Left lobe of liver (tissue), 2 donors: Measurements from ENCODE around the gene UBA1. TPM values are rescaled to one million over a fixed set of nuclear protein-coding genes. Genes with fewer than 3 reads are reported as not detected.
A peak's percentile ranks its signal among the peaks of the same experiment; 100 is the strongest.

Experiments used
- ATAC-seq: fragments of 200-7000 bp; cut with Tn5 transposase; one replicate; pipeline ENCODE4 v1.9.1; 2020; ENCODE audit warnings: mild to moderate bottlenecking, moderate library complexity
- DNase-seq: peaks from one replicate; pipeline ENCODE4 v3.0.0-alpha.2; 2020; ENCODE audit warnings: low spot score
- total RNA-seq: library from RNA; stranded (reverse); gene quantifications from one replicate; pipeline ENCODE4 v1.2.1, GENCODE V29; 2021
- donor health status: DM: no; HTN: no; CAD: no; lungs with moderate emphysema.
- donor health status: DM: no; HTN: yes; CAD: no.

UBA1 gene
- total RNA-seq, 1 donor from 2014 or later: 87.2 TPM

DNA sequence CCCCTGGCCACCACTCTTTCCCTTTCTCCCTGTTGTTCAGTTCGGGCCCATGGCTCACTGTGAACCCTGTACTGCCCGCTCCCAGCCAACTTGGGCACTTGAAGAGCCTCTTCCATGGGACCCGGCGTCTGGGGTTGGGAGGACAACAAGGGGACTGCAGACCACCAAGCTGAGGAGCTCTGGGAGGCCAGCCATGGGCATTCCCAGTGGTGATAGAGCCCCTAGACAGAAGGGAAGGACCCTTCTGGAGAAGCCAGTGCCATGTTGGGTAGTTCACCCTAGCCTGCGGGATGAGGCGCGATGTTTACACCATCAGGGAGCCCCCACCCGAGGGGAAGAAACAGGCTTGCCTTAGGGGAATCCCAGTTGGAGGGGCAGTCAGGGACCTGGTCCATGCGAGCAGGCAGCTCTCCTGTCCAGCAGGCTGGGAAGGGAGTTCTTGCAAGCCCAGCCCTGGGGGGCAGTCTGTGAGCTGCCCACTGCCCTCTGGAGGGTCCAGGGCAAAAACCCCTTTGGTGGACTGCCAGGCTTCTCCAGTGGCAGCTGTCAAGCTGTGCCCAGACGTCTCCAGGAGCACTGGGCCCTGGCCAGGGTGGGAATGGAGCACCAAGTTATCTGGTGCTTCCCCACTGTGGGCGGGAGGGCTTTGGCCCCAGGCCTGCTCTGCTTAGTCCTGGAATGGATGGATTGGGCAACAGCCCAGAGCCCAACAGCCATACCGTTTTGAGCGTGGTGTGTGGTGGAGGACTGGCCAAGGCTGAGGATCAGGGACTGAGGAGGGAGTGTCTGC is 23.7 kb upstream of the UBA1 start:
- DNase-seq (no peak), ATAC-seq (peak; percentile 37)

DNA sequence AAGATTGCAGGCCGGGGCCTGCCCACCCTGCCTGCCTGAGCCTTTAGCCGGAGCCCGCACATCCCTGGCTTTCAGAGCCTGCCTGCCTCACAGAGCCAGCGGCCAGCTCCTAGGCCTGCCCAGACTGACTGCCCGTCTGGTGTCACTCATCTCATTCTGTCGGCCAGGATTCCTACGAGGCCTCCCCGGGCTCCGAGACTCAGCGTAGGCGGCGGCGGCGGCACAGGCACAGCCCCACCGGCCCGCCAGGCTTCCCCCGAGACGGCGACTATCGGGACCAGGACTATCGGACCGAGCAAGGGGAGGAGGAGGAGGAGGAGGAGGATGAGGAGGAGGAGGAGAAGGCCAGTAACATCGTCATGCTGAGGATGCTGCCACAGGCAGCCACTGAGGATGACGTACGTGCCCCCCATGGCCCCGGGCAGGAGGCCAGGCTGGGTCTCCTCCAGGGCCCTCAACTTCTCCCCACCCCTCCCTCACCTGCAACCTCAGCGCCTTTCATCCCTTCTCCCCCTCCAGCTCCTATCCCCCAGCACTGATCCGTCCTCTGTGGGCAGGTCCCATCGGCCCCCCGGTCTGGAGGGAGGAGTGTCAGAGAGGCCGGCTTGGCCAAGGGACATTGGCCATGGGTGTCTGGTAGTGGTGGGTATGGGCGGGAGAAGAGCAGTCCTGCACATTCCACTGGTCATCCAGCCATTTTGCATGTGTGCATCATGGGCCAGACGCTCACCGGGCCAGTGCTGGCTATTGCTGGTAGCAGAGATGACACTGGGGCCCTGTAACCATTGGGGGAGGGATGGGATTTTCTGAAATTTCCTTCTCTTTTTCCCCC is 22.6 kb upstream of the UBA1 start:
- DNase-seq (no peak), ATAC-seq (no peak)

DNA sequence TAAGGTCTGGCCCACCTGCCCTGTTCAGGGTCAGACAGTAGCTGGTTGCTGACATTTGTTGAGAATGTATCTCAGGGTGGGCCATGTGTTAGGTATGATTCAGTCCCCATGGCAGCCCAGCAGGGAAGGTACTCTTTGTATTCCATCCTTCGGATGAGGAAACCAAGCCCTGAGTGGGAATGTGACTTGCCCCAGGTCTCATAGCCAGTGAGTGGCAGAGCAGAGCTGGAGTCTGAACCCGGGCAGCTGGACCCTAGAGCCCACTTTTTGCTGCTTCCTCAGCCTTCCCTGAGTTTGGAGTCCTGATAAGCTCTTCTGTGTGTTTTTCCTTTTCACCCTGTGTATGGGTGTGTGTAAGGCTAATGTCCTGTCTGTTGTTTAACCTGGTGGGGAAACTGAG is 21.6 kb upstream of the UBA1 start:
- ATAC-seq (no peak), DNase-seq (no peak)

DNA sequence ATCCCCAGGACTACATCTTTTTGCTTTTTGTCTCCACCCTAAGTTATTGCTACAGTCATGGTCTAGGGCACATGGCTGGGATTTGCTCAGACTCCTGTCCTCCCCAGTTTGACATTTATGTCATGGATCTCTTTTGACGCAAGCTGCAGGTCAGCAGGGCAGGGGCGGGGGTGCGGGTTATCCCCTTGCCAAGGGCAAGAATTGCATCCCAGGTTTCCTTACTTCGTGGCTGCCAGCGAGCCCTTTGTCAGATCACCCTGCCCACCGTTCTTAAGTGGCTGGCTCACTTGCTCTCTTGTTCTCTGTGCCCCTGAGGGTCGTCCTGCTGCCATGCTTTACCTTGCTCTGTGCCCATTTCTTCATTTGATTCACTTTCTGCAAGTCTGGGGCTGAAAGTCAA is 21.1 kb upstream of the UBA1 start:
- no peak for ATAC-seq
- DNase-seq: no peak

DNA sequence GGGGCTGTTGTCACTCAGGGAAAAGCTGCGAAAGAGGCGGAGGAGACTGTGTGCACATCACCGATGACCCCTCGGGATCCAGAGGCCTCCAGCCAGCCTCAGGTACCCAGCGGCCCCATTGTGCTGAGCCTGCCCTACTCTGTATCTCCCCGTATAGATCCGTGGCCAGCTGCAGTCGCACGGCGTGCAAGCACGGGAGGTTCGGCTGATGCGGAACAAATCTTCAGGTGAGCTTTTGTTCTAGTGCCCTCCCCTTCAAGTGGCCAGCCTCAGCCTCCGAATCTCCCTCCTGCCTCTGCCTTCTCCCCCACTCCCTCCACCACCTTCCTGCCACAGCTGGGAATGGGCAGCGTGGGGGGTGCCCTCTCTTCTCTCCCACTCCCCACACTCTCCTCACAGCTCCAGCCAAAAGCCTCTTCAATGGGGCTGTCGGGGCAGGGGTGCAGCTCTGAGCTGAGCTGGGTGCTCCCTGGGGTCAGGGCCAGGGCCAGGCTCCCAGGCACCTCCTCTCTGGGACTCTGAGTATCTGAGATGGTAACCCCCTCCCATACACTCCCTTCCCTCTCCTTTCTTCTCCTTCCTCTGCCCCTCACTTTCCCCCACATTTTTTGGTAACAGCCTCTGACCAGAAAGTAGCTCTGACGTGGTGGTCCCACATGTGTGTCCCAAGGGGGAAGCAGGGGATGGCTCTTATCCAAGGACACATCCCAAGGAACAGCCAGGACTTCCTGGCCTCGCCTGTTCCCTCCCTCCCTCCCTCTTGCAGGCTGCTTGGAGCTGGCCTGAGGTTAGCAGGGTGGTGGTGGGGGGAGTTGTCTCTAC is 20.4 kb upstream of the UBA1 start:
- DNase-seq (no peak), ATAC-seq (no peak)

DNA sequence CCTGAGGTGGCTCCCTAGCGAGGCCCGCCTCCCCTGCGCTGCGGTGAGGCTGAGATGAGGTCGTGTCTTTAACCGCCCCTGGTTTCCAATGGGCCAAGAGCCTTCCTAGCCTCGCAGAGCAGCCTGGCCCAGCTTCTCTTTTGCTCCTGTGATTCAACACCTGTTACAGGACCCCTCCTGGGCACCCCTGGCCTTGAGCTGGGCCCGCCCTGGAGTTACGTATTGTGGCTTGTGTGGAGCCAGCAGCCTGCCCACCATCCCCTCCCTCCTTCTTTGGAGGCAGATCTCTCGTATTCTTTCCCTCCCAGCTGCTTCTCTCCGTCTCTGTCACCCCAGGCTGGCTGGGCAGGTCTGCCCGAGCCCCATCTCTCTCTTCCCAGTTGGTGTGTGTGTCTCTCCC is 19.3 kb upstream of the UBA1 start:
- DNase-seq (no peak), ATAC-seq (no peak)

DNA sequence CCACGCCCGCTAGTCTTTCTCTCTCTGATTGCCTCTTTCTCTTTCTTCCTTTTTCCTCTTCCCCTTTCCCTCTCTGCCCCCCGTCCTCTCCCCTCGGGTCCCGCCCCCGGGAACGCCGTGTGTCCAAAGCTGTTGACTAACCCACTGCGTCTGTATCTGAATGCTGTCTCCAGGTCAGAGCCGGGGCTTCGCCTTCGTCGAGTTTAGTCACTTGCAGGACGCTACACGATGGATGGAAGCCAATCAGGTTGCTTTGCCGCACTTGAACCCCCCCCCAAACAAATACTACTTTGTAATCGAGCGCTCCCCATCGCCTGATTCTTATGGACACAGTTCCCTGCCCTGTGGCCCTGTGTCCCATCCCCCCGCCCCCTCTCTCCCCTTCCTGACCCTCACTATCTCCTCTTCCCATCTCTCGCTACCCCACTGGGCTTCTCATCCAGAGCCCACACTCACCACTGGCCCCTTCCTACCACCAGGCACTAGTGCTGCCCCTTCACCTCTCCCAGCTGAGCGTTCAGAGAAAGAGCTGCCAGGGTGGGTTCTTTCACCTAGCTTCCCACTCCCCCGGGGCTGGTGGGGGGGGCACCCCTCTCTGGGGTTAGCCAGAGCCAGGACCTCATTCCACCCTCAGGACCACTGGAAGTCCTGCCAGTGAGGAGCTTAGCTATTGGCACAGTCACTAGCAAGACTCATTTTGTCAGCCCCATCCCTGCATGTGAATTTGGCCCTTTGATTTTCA is 18.6 kb upstream of the UBA1 start:
- ATAC-seq (no peak), DNase-seq (no peak)

DNA sequence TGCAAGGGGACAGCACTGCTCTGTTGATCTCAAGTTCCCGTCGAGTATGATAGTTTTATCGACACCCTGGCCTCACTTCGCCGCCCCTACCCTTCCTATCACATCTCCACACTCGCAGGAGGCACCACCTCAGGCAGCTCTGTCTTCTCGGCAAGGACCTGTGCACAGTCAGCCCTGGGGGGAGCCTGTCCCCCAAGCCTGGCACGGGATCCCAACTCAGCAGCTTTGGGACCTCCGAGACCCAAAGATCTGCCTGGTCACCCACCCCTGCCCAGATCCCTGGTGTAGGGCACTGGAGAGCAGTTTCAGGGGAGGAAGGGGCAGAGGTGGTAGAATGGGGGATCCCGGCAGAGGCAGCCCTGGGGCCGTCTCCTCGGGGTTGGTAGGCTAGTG is 18.0 kb upstream of the UBA1 start:
- ATAC-seq (no peak), DNase-seq (no peak)

DNA sequence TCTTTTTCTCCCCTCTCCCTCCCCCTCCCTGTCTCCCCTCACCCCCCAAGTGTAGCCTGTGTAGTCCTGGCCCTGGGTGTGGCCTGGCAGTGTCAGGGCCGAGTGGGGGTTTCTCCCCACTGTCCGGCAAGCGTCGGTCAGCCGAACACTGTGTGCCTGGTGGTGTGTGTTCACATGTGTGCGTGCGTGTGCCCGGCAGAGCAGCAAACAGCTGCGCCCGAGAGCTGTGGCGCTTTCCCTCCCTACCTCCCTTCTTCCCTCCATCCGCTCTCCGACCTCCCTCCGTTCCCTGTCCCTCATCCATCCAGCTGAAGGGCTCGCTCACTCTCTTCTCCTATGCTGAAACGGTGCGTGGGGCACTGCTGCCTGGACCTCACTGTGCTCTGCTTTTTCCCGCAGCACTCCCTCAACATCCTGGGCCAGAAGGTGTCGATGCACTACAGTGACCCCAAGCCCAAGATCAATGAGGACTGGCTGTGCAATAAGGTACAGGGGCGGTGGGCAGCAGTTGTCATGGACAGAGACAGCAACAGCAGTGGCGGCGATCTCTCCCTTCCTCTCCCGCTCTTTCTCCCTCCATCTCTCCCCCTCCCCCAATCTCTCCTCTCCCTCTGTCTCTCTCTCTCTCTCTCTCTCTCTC is 17.4 kb upstream of the UBA1 start:
- ATAC-seq (no peak), DNase-seq (no peak)

DNA sequence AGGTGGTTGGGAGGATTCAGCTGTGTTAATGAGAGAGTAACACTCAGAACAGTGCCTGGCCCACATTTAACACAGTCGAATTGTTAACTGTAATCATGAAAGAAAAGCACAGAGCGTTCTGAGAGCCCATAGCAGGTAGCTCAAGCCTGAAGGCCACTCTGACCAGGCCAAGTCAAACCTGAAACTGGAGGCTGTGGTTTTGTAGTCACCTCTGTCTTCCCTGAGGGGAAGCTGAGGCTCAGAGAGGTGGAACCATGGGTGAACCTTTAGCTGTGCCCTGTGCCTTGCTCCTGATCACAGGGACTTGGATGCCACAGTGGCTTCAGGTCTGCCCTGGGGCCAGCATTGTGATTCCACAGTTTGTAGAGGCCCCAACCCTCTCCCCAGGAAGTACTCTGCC is 16.6 kb upstream of the UBA1 start:
- ATAC-seq: no peak
- no peak for DNase-seq

DNA sequence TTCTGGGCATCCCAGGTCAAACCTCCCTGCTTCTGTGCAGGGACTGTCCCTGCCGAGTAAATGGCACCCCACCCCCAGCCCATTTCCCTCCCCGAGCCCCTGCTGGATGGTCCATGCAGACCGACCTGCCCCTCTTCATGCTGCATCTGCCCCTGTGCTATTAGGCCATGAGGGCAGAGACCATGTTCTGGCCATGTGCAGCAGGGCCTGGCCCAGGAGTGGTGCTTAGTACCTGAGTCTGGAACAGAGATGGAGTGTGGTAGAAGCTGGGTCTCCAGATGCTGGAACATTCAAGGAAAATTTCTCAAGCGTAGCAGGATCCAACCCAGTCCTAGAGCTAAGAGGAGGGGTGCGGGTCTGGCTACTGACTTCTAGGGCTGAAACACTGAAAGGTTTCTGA is 15.3 kb upstream of the UBA1 start:
- no peak for DNase-seq
- no peak for ATAC-seq

DNA sequence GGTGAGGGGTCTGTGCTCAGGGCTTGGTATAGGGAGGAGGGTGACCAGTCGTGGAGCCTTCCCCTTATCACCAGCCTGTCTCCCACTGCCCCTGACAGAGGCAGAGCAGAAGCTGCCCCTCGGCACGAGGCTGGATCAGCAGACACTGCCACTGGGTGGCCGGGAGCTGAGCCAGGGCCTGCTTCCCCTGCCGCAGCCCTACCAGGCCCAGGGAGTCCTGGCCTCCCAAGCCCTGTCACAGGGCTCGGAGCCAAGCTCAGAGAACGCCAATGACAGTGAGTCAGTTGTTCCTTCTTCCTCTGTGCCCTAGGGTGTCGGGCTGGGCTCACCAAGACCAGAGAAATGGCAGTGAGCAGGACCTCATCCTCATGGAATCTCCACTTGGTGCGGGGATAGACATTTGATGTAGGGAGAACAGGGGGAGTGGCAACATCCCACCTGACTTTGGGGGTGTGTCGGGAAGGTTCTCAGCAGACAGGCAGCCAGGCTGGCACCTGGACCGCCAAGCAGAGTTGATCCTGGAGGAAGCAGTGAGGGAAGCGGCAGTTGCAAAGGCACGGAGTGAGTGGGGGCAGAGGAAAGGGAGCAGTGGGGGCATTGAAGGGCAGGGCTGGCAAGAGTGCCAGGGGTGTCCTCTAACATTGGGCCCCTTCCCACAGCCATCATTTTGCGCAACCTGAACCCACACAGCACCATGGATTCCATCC is 14.3 kb upstream of the UBA1 start:
- no peak for DNase-seq
- ATAC-seq: peak; percentile 24

DNA sequence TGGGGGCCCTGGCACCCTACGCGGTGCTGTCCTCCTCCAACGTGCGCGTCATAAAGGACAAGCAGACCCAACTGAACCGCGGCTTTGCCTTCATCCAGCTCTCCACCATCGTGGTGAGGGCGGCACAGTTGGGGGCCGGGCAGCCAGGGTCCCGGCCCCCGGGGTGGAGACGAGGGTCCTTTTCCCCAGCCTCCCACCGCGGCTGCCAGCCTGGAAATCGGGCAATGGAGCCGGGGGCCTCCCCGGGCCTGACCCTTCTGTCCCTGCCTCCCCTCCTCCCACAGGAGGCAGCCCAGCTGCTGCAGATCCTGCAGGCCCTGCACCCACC is 13.7 kb upstream of the UBA1 start:
- DNase-seq (no peak), ATAC-seq (no peak)

DNA sequence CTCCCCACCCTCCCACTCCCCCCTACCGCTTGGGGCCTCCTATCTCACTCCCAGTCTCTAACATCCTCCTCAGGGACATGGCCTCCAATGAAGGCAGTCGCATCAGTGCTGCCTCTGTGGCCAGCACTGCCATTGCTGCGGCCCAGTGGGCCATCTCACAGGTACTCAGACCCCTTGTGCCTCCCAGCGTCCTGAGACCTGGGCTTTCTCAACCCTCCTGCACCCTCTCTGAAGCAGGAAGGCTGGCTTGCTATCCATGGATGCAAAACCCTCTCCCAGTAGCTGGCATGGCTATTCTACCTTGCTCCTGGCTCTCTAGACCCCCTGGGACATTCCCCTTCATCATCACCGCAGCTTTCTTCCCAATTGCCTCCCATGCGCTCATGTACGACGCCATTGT is 13.3 kb upstream of the UBA1 start:
- DNase-seq (no peak), ATAC-seq (no peak)

DNA sequence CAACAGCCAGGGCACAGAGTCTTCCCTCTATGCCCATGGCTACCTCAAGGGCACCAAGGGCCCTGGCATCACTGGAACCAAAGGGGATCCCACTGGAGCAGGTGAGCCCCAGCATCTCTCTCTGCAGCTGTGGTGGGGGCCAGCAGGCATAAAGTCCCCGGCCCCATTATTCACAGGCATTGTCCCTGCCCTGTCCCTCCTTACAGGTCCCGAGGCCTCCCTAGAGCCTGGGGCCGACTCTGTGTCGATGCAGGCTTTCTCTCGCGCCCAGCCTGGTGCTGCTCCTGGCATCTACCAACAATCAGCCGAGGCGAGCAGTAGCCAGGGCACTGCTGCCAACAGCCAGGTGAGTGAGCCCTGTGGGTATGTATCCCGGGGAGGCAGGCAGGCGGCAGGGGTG is 12.3 kb upstream of the UBA1 start:
- DNase-seq: no peak
- ATAC-seq: no peak

DNA sequence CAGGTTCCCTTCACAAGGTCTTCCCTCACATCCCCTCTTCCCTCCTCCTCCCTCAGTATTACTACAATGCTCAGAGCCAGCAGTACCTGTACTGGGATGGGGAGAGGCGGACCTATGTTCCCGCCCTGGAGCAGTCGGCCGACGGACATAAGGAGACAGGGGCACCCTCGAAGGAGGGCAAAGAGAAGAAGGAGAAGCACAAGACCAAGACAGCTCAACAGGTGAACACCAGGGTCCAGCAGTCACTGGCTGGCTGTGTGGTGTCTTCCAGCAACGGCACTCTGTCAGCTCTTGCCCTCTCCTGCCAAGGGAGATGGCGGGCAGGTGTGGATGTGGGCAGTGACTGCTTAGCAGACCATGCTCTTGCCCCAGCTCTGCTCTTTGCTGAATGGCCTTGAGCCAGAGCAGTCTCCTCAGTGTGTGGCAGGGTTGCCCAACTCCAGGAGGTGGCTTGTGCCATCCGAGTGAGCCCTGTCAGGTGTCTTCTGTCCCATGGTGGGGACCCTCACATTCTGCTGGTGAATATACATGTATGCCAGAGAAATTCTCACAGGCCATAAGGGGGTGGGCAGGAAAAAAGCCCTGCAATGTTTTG is 11.4 kb upstream of the UBA1 start:
- DNase-seq (no peak), ATAC-seq (peak; percentile 21)

DNA sequence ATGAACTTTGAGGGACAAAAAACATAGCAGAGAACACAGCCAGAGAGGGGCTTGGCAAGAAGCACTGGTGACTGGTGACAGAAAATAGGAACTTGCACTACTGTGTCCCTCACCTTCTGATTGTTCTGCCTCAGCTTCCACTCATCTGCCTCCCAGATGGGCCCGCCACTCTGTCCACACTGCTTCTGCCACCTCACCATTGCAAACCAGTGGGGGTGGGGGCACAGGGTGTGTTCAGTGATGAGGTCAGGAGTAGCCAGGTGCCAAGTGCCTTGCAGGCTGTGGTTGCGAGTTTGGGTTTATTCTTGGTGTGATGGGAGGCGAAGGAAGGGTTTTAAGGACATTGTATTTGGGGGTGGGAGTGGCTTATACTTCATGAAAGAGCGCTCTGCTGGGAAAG is 9.1 kb upstream of the UBA1 start:
- no peak for ATAC-seq
- DNase-seq: no peak

DNA sequence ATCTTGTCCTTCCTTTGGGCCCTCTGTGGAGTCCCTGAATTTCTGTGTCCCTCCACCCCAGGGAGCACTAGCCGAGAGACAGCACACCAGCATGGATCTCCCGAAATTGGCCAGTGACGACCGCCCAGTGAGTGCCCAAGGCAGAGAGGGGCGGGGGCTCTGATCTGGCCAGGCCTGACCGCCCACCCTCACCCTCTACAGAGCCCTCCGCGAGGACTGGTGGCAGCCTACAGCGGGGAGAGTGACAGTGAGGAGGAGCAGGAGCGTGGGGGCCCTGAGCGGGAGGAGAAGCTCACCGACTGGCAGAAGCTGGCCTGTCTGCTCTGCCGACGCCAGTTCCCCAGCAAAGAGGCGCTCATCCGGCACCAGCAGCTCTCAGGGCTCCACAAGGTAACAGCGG is 8.4 kb upstream of the UBA1 start:
- no peak for ATAC-seq
- DNase-seq: no peak

DNA sequence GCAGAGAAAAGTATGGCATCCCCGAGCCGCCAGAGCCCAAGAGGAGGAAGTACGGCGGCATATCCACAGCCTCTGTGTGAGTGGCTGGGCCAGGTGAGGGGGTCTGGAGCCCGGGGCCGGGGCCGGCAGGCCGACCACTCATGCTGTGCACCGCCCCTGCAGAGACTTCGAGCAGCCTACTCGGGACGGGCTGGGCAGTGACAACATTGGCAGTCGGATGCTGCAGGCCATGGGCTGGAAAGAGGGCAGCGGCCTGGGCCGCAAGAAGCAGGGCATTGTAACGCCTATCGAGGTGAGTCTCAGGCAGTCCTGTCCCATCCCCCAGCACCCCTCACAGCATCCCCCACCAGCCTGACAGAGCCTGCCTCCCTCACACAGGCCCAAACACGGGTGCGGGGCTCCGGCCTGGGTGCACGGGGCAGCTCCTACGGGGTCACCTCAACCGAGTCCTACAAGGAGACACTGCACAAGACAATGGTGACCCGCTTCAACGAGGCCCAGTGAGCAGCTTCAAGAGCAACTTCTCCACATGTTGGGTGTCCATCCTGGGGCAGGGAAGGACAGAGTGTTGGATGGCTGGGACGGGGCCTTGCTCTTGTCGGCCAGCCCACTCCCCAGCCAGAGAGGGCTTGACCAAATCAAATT is 7.4 kb upstream of the UBA1 start:
- ATAC-seq (no peak), DNase-seq (no peak)
